SK-N-SH treated with all-trans-retinoic acid at 6 μM for 48 hours (cell line): ENCODE results near the gene MTMR6.

Experiments
- ESRRG ChIP-seq: fragments of 250-450 bp; sonication (Bioruptor Pico); IDR thresholded peaks from 2 replicates; pipeline ENCODE4 v1.6.1; 2021; ENCODE audit warnings: mild to moderate bottlenecking
- GLIS3 ChIP-seq: fragments of 250-450 bp; sonication (Bioruptor Pico); IDR thresholded peaks from 2 replicates; pipeline ENCODE4 v1.5.0; 2020; ENCODE audit warnings: mild to moderate bottlenecking, moderate library complexity
- ZC3H10 ChIP-seq: fragments of 250-450 bp; sonication (Bioruptor Pico); IDR thresholded peaks from 2 replicates; pipeline ENCODE4 v1.5.1; 2021; ENCODE audit warnings: mild to moderate bottlenecking, moderate library complexity
- ZFP3 ChIP-seq: fragments of 250-450 bp; sonication (Bioruptor Pico); IDR thresholded peaks from 2 replicates; pipeline ENCODE4 v1.5.0; 2020; ENCODE audit warnings: mild to moderate bottlenecking, moderate library complexity
- TF ChIP-seq, protein P1 (sequence below): fragments of 250-450 bp; sonication (Bioruptor Pico); IDR thresholded peaks from 2 replicates; pipeline ENCODE4 v1.5.0; 2020; ENCODE audit warnings: mild to moderate bottlenecking, moderate library complexity
- TF ChIP-seq, protein P2 (sequence below): fragments of 250-450 bp; sonication (Bioruptor Pico); IDR thresholded peaks from 2 replicates; pipeline ENCODE4 v1.5.1; 2020; ENCODE audit warnings: low read depth, mild to moderate bottlenecking, moderate library complexity
- TF ChIP-seq, protein P3 (sequence below): fragments of 250-450 bp; sonication (Bioruptor Pico); IDR thresholded peaks from 2 replicates; pipeline ENCODE4 v1.8.0; 2020; ENCODE audit warnings: mild to moderate bottlenecking, moderate library complexity, borderline replicate concordance

DNA sequence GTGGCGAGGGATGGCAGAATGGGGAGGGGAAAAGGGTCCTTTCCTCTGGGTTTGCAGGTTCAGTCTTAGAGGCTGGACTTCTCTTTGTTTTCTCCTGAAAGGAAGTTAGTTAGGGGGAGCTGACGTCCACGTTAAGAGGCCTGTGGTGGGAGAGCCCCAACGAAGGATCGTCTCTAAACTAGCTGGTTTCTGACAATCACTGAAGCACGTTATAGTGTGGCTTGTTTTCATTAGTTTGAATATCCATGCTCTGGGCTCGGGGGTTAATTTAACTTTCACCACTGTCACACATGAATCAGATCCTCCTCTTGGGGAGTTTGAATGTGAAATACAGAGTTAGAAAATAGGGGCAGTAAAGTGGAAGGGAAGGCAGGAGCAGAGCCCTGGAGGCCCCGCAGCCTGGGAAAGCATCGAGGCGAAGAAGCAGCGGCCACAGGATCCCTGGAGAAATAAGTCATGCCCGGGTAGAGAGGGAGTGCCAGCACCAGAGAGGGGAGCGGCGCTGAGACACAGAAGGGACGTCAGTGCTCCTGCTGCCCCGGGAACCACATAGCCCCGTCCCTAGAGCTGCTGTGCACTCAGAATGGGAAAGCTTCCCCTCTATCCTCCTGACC lies 84.1 kb downstream of the MTMR6 start:
- TF ChIP-seq, protein P1, sequence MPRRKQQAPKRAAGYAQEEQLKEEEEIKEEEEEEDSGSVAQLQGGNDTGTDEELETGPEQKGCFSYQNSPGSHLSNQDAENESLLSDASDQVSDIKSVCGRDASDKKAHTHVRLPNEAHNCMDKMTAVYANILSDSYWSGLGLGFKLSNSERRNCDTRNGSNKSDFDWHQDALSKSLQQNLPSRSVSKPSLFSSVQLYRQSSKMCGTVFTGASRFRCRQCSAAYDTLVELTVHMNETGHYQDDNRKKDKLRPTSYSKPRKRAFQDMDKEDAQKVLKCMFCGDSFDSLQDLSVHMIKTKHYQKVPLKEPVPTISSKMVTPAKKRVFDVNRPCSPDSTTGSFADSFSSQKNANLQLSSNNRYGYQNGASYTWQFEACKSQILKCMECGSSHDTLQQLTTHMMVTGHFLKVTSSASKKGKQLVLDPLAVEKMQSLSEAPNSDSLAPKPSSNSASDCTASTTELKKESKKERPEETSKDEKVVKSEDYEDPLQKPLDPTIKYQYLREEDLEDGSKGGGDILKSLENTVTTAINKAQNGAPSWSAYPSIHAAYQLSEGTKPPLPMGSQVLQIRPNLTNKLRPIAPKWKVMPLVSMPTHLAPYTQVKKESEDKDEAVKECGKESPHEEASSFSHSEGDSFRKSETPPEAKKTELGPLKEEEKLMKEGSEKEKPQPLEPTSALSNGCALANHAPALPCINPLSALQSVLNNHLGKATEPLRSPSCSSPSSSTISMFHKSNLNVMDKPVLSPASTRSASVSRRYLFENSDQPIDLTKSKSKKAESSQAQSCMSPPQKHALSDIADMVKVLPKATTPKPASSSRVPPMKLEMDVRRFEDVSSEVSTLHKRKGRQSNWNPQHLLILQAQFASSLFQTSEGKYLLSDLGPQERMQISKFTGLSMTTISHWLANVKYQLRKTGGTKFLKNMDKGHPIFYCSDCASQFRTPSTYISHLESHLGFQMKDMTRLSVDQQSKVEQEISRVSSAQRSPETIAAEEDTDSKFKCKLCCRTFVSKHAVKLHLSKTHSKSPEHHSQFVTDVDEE (CRISPR knock-in tag) = no peak
- TF ChIP-seq GLIS3 (CRISPR knock-in tag) = no peak
- TF ChIP-seq ESRRG (CRISPR knock-in tag) = no peak
- no peak for TF ChIP-seq ZFP3
- TF ChIP-seq, protein P2, sequence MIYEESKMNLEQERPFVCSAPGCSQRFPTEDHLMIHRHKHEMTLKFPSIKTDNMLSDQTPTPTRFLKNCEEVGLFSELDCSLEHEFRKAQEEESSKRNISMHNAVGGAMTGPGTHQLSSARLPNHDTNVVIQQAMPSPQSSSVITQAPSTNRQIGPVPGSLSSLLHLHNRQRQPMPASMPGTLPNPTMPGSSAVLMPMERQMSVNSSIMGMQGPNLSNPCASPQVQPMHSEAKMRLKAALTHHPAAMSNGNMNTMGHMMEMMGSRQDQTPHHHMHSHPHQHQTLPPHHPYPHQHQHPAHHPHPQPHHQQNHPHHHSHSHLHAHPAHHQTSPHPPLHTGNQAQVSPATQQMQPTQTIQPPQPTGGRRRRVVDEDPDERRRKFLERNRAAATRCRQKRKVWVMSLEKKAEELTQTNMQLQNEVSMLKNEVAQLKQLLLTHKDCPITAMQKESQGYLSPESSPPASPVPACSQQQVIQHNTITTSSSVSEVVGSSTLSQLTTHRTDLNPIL (CRISPR knock-in tag) = no peak
- no peak for TF ChIP-seq ZC3H10
- TF ChIP-seq, protein P3, sequence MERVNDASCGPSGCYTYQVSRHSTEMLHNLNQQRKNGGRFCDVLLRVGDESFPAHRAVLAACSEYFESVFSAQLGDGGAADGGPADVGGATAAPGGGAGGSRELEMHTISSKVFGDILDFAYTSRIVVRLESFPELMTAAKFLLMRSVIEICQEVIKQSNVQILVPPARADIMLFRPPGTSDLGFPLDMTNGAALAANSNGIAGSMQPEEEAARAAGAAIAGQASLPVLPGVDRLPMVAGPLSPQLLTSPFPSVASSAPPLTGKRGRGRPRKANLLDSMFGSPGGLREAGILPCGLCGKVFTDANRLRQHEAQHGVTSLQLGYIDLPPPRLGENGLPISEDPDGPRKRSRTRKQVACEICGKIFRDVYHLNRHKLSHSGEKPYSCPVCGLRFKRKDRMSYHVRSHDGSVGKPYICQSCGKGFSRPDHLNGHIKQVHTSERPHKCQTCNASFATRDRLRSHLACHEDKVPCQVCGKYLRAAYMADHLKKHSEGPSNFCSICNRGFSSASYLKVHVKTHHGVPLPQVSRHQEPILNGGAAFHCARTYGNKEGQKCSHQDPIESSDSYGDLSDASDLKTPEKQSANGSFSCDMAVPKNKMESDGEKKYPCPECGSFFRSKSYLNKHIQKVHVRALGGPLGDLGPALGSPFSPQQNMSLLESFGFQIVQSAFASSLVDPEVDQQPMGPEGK (CRISPR knock-in tag) = no peak
